MM.1S (cell line): ENCODE data around the gene CFAP73.

Experiments
- DNase-seq: peaks from one replicate; pipeline ENCODE4 v3.0.0-alpha.2; 2015
- H2AFZ ChIP-seq: fragments of 300-600 bp; sonication (generic); 2 replicates; pipeline ENCODE4 v1.6.0; 2016; ENCODE audit warnings: antibody characterized with exemption, low read length
- H3F3A ChIP-seq: fragments of 300-600 bp; sonication (generic); 2 replicates; pipeline ENCODE4 v1.6.1; 2016; ENCODE audit warnings: mild to moderate bottlenecking, antibody characterized with exemption, low read length, moderate library complexity, mixed read lengths; ENCODE audit not compliant: insufficient read depth
- H3K27ac ChIP-seq: fragments of 300-600 bp; sonication (generic); 2 replicates; pipeline ENCODE4 v1.5.1; 2016; ENCODE audit warnings: mild to moderate bottlenecking, low read length
- H3K27me3 ChIP-seq: fragments of 300-600 bp; sonication (generic); replicated peaks from 2 replicates; pipeline ENCODE4 v1.6.0; 2016; ENCODE audit warnings: low read length; ENCODE audit not compliant: insufficient read depth
- H3K36me3 ChIP-seq: fragments of 300-600 bp; sonication (generic); replicated peaks from 2 replicates; pipeline ENCODE4 v1.6.1; 2016; ENCODE audit warnings: mild to moderate bottlenecking, low read length, mixed read lengths; ENCODE audit not compliant: insufficient read depth
- H3K4me1 ChIP-seq: fragments of 300-600 bp; sonication (generic); 2 replicates; pipeline ENCODE4 v1.6.1; 2016; ENCODE audit warnings: low read length, mixed read lengths
- H3K4me2 ChIP-seq: fragments of 300-600 bp; sonication (generic); 2 replicates; pipeline ENCODE4 v1.6.0; 2016; ENCODE audit warnings: low read depth, low read length
- H3K4me3 ChIP-seq: fragments of 300-600 bp; sonication (generic); 2 replicates; pipeline ENCODE4 v1.5.1; 2016; ENCODE audit warnings: low read length, mixed read lengths
- H3K79me2 ChIP-seq: fragments of 300-600 bp; sonication (generic); 2 replicates; pipeline ENCODE4 v1.6.1; 2016; ENCODE audit warnings: mixed run types, low read length, mixed read lengths
- H3K9ac ChIP-seq: fragments of 300-600 bp; sonication (generic); 2 replicates; pipeline ENCODE4 v1.6.1; 2016; ENCODE audit warnings: low read length, mixed read lengths
- H3K9me2 ChIP-seq: fragments of 300-600 bp; sonication (generic); replicated peaks from 2 replicates; pipeline ENCODE4 v1.6.1; 2016; ENCODE audit warnings: mild to moderate bottlenecking, low read length, mixed read lengths; ENCODE audit not compliant: insufficient read depth
- H3K9me3 ChIP-seq: fragments of 300-600 bp; sonication (generic); replicated peaks from 2 replicates; pipeline ENCODE4 v1.6.1; 2016; ENCODE audit warnings: mild to moderate bottlenecking, low read length, mixed read lengths; ENCODE audit not compliant: insufficient read depth
- H4K20me1 ChIP-seq: fragments of 300-600 bp; sonication (generic); 2 replicates; pipeline ENCODE4 v1.6.1; 2016; ENCODE audit warnings: mild to moderate bottlenecking, low read length, moderate library complexity, mixed read lengths; ENCODE audit not compliant: insufficient read depth
- CTCF ChIP-seq: fragments of 300-600 bp; sonication (generic); IDR thresholded peaks from 2 replicates; pipeline ENCODE4 v1.5.1; 2016; ENCODE audit warnings: antibody characterized with exemption, low read length, mixed read lengths
- EZH2 ChIP-seq: fragments of 300-600 bp; sonication (generic); optimal IDR thresholded peaks from 2 replicates; pipeline ENCODE3; 2017; ENCODE audit warnings: low read depth, mild to moderate bottlenecking, antibody characterized with exemption, low read length, mixed read lengths
- EZH2phosphoT487 ChIP-seq: fragments of 300-600 bp; sonication (generic); IDR thresholded peaks from 2 replicates; pipeline ENCODE4 v1.6.1; 2018; ENCODE audit warnings: antibody characterized with exemption, low read length

The CFAP73 gene

GRCh38 chr12:113109360-113109759 lies 40.2 kb upstream of the CFAP73 start:
- TF ChIP-seq CTCF (no peak), EZH2phosphoT487 (no peak), EZH2 (no peak)
- no peaks in the 10 kb centered on the region for H3F3A ChIP-seq
- H3K4me2 ChIP-seq: no peak overlapping the region
- H2AFZ ChIP-seq: no peak overlapping the region
- H3K9me3 ChIP-seq: no peaks in the 10 kb centered on the region
- no peaks in the 10 kb centered on the region for H3K9me2 ChIP-seq
- H3K9ac ChIP-seq: no peak overlapping the region
- no peaks in the 10 kb centered on the region for H4K20me1 ChIP-seq
- no peak overlapping the region for H3K27ac ChIP-seq
- H3K4me3 ChIP-seq: no peak overlapping the region
- H3K4me1 ChIP-seq: no peaks in the 10 kb centered on the region
- H3K36me3 ChIP-seq: no peaks in the 10 kb centered on the region
- no peaks in the 10 kb centered on the region for H3K79me2 ChIP-seq
- no peaks in the 10 kb centered on the region for H3K27me3 ChIP-seq
- no peak for DNase-seq

GRCh38 chr12:113109872-113110599 lies 39.5 kb upstream of the CFAP73 start:
- Histone ChIP-seq H3K4me2 (no peak overlapping the region), H3K79me2 (no peaks in the 10 kb centered on the region), H3K4me1 (no peaks in the 10 kb centered on the region), H4K20me1 (no peaks in the 10 kb centered on the region), H3K9me2 (no peaks in the 10 kb centered on the region), H3F3A (no peaks in the 10 kb centered on the region), H3K36me3 (no peaks in the 10 kb centered on the region), H3K9me3 (no peaks in the 10 kb centered on the region), H3K4me3 (no peak overlapping the region), H3K27ac (no peak overlapping the region), H3K9ac (no peak overlapping the region), H2AFZ (no peak overlapping the region), H3K27me3 (no peaks in the 10 kb centered on the region)
- no peak for DNase-seq
- TF ChIP-seq EZH2phosphoT487 (no peak), CTCF (no peak)

DNA sequence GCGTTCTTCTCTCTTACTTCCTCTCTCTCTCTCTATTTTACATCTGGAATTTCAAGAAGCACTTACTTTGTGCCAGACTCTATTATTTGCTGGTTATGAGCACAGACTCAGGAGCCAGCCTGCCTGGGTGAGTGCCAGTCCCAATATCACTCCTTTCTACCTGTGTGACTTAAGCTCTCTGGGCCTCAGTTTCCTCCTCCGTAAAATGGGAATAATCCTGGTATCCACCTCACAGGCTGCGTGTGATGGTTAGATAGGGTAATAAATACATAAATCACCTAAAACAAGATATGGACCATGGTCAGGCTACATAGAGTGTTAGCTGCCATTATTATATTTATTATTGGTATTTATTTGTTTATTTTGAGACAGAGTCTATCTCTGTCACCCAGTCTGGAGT lies 38.3 kb upstream of the CFAP73 start:
- H3K4me3 ChIP-seq: no peak overlapping the region
- H3K4me1 ChIP-seq: no peaks in the 10 kb centered on the region
- H3K9me3 ChIP-seq: no peaks in the 10 kb centered on the region
- no peak overlapping the region for H3K4me2 ChIP-seq
- TF ChIP-seq EZH2phosphoT487 (no peak), CTCF (no peak), EZH2 (no peak)
- no peaks in the 10 kb centered on the region for H3K36me3 ChIP-seq
- H2AFZ ChIP-seq: no peak overlapping the region
- no peaks in the 10 kb centered on the region for H3K9me2 ChIP-seq
- H3F3A ChIP-seq: no peaks in the 10 kb centered on the region
- no peak overlapping the region for H3K27ac ChIP-seq
- no peak for DNase-seq
- H3K27me3 ChIP-seq: no peaks in the 10 kb centered on the region
- H3K79me2 ChIP-seq: no peaks in the 10 kb centered on the region
- no peaks in the 10 kb centered on the region for H4K20me1 ChIP-seq
- no peak overlapping the region for H3K9ac ChIP-seq
